Epithelial cell of proximal tubule (primary cell): Measurements from ENCODE around the gene MAD1L1. TPM values are rescaled to one million over a fixed set of nuclear protein-coding genes. Genes with fewer than 3 reads are reported as not detected.

ENCODE experiments used
- DNase-seq: peaks from one replicate; pipeline ENCODE4 v3.0.0-alpha.2; 2011; ENCODE audit warnings: low read depth
- H3K4me3 ChIP-seq: 2 replicates; pipeline ENCODE4 v1.5.1; 2011; ENCODE audit warnings: low read depth, mild to moderate bottlenecking, low read length
- total RNA-seq: library from RNA; depleted of rRNA; stranded (reverse); fragments of >200 nt; gene quantifications from 2 replicates; pipeline ENCODE4 v1.2.3, GENCODE V29; 2015
- TF ChIP-seq, protein P1 (sequence below): conservative IDR thresholded peaks from 2 replicates; pipeline ENCODE4 v1.5.1; 2012; ENCODE audit warnings: low read depth, mild to moderate bottlenecking, low read length

Gene MAD1L1
- total RNA-seq, 1 donor from 2014 or later = 83.4 TPM

DNA sequence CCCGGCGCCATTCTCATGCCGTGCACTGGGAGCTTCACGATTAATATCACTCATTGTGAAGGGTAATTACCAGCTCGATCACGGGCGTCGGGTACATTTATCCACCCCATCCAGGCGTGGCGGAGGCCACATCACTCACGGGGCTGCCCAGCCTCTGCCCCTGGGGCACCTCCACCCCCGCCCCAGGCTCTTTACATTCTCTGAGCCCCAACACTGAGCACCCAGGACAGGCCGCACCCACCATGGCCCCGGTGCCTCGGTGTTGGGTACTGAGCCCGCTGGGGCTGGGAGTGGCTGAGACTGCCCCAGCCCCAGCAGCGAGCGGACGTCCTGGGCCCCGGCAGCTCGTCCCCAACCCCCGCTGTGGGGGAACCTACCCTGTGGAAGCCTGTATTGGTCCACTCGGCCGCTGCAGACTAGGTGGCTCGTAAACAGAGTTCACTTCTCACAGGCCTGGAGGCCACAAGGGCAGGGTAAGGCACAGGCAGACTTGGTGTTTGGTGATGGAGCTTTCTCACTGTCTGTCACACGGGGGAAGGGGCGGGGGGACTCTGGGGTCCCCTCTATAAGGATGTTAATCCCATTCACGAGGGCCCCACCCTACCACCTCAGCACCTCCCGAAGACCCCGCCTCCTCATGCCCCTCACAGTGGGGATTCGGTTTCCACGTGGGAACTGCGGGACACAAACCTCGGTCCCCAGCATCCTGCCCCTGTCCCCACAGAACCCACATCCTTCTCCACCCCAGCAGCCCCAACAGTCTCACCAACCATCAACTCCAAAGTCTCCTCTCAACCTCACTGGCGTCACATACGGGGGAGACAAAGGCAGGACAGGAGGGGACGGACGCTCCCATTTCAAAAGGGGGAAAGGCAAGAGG, 378.5 kb downstream of the MAD1L1 start:
- TF ChIP-seq, protein P1, sequence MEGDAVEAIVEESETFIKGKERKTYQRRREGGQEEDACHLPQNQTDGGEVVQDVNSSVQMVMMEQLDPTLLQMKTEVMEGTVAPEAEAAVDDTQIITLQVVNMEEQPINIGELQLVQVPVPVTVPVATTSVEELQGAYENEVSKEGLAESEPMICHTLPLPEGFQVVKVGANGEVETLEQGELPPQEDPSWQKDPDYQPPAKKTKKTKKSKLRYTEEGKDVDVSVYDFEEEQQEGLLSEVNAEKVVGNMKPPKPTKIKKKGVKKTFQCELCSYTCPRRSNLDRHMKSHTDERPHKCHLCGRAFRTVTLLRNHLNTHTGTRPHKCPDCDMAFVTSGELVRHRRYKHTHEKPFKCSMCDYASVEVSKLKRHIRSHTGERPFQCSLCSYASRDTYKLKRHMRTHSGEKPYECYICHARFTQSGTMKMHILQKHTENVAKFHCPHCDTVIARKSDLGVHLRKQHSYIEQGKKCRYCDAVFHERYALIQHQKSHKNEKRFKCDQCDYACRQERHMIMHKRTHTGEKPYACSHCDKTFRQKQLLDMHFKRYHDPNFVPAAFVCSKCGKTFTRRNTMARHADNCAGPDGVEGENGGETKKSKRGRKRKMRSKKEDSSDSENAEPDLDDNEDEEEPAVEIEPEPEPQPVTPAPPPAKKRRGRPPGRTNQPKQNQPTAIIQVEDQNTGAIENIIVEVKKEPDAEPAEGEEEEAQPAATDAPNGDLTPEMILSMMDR = no peak
- no peak for DNase-seq
- H3K4me3 ChIP-seq = no peak overlapping the region

DNA sequence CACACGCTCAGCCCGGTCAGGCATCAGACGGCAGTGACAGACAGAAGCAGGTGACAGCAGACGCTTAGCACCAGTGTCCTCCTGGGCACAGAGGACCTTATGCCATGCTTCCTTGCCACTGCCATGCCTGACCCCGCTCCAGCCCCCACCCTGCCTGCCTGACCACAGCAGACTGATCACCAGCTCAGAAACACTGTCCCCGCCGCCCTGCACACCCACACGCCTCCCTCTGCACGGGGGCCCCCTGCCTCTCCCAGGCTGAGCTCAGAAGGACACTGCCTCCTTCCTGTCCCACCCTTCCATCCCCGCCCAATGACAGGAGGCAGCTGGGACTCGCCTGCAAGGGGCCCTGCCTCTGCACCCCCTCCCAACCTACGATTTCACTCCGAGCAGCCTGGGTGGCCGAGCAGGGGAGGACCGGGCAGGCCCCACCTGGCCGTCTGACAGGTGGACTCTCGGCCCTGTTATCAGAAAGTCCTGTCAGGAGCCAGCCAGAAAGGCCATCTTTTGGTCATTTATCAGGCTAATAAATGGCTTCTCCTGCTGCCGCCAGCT, 379.2 kb downstream of the MAD1L1 start:
- no peak for DNase-seq
- TF ChIP-seq, protein P1 = no peak
- no peak overlapping the region for H3K4me3 ChIP-seq

DNA sequence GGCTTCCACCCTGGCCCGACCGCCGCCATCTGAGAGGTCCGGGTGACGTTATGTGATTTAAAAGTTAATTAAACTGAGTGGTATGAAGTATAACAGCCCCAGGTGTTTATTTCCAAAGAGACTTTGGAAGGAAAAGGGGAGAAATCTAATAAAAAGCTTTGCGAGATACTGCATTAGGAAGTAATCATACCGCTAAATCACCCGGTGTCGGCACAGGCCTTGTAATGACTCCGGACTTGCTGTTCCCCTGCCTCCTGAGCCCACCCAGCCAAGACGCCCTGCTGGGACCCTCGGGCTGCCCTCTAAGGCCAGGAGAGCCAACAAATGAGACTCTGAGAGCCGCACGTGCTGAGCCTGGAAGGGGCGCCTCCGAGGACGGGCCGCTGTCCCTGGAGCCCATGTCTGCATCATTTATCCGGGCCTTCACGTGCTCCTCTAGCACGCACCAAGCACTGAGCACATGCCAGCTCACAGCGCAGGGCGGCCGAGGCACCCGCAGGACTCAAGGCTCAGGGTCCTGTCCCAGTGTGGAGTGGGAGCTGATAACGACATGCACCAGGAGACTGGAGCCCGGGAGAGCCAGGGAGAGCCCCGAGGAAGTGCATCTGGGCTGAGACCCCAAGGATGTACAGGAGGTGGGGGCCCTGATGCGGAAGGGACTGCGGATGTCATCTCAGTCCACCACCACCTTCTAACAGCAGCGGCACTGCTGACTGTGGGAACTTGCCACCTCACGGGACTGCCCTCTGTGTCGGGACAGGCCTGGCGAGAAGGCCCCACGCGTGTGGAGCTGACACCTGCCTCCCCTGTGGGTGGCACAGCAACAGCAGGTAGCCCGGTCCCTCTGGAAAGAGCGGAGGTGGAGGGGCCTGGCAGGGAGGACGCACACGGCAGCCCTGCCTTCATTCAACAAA, 380.0 kb downstream of the MAD1L1 start:
- TF ChIP-seq, protein P1 = no peak
- DNase-seq = no peak
- no peak overlapping the region for H3K4me3 ChIP-seq

- TF ChIP-seq, protein P1 = no peak
- no peak for DNase-seq
These were observed 380.8 kb downstream of the MAD1L1 start for GRCh38 chr7:1851721-1852516.

GRCh38 chr7:1850976-1851571, 381.7 kb downstream of the MAD1L1 start:
- no peak for DNase-seq
- TF ChIP-seq, protein P1 = no peak
- no peak overlapping the region for H3K4me3 ChIP-seq

More at GRCh38 chr7:1851721-1852516, 380.8 kb downstream of the MAD1L1 start:
- H3K4me3 ChIP-seq = no peak overlapping the region
